ENCODE data around the gene TAAR9.
A peak's percentile ranks its signal among the peaks of the same experiment; 100 is the strongest.
"Not testable (repeated sequence)": the region's sequence is repeated elsewhere in the genome, so short reads cannot be mapped to it uniquely, and the experiment has no call there.

Gene TAAR9

DNA sequence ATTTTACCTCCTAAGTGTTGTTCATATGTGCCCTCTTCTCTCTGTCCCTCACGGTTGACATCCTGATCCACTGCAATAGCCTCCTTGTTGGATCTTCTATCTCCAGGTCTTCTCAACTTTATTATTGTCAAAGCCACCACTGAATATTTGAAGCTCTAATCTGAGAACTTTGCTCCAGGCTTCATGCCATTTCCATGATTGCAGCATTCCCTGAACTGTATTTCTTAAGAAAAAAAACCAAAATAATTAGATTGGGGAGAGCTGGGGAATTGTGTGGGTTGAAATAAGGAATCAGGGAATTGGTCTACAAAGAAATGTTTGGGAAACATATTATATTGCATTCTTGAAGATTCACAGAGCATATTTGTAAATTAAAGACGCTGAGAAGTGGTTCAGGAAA, 22.7 kb upstream of the TAAR9 start:
- no peak for DNase-seq

DNA sequence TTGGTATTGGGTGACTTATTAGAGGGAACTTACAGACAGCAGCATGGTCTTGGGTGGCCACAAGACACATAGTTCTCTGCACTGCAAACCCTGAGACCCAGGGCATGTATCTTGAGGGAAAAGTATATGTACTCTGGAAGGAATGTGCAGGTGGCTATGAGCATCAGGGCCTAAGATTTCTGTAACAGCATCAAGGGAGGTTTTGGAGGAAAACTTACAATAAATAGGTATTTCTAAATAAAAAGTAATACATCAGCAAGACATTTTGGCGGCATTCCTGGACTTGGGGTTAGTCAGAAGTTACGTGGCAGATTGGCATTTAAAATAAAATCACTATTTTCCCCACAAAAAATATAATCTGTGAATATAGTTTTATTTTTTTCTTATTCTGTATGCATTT, 17.1 kb upstream of the TAAR9 start:
- DNase-seq: no peak

DNA sequence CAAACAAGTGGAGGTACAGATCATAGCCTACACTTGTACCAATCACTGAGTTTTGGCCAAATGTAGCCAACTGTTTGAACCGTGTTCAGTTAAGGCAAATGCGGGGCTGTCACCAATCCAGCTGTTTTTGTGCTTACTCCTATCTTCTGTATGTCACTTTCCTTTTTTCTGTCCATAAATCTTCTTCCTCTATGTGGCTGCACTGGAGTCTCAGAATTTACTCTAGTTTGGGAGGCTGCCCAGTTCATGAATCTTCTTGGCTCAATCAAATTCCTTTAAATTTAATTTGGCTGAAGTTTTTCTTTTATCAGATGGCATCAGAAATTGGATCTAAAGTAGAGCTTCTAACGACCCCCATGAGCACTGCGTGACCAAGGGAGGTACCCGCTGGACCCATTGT, 13.4 kb upstream of the TAAR9 start:
- no peak for DNase-seq

DNA sequence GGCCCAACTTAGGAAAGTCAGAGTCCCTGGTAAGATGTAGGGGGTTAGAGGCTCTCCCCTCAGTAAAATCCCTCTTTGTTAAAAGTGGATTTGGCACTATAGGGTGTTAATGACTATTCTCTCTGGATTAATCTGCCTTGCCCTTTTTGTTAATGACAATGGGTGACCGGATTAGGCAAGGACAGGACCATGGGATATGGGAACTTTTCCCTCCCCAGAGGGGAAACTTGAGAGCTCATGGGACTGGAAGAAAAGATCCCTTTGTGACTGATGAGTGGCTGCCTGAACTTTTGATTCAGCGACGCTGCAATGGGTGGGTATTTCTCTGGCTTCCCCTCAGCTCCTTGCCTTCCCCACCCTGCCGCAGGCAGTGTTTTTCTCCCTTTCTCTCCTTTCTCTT, 12.2 kb upstream of the TAAR9 start:
- DNase-seq: no peak

DNA sequence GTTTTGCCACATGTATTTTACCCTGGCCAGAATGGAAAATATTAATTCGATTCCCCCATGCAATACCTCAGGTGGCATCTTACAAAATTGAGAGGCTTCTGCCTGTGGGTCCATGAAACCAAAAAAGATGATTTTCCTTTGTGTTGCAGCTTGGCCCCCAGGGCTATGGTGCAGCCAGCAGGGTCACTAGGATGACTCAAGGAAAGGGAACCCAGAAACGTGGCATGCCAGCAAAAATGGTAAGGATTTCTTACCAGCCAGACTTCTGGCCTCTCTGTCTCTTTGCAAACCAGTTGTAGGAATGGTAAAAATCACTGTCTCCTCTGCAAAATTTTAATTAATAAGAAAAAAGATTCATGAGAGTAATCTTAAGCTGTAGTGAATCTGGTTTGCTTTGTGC, 11.6 kb upstream of the TAAR9 start:
- no peak for DNase-seq

DNA sequence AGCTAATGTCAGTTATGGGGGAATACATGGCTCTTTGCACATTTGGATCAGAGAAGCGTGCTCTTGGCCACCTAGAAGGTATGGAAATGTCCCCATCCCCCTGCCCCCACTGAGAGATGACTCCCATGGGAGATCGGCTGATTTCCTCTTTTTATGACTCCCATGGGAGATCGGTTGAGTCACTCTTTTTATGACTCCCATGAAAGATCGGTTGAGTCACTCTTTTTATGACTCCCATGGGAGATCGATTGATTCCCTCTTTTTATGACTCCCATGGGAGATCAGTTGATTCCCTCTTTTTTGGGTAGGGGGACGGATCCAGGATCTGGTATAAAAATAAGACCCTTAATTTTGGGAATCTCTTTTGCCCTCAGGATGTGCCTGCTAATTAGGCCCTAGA, 10.3 kb upstream of the TAAR9 start:
- DNase-seq: no peak

DNA sequence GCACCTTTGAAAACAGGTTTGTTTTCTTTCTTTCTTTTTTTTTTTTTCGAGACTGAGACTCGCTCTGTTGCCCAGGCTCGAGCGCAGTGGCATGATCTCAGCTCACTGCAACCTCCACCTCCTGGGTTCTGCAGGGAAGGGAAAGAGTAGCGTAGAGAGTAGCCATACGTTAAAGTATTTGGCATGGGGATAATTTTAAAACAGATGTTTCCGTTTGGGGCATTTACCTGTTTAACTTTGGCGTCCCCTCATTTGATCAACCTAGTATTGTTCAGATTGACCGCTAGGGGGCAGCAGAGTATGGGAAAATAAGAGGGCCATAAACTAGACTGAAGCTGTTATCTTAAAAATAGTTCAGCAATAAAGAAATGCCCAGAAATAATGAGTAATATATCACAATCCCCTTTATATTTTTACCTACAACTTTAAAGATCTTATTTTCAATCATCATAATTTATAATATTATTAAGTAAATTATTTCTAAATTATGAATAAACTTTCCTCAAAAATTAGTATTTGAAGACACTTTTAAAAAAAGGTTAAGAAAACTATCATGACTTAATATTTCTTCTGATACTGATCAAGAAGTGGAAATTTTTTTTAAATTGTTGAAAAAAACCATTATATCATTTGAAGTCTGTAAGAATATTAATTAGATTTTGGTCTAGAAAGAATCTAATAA, 7.6 kb upstream of the TAAR9 start:
- DNase-seq: peak; percentile 60

DNA sequence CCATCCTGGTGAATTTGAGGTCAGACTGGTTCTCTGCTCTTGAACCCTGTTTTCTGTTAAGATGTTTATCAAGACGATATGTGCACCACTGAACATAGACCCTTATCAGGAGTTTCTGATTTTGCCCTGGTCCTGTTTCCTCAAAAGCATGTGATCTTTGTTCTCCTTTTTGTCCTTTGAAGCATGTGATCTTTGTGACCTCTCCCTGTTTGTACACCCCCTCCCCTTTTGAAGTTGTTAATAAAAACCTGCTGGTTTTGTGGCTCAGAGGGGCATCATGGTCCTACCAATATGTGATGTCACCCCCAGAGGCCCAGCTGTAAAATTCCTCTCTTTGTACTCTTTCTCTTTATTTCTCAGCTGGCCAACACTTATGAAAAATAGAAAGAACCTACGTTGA, 3.5 kb upstream of the TAAR9 start:
- not testable (repeated sequence) for DNase-seq

DNA sequence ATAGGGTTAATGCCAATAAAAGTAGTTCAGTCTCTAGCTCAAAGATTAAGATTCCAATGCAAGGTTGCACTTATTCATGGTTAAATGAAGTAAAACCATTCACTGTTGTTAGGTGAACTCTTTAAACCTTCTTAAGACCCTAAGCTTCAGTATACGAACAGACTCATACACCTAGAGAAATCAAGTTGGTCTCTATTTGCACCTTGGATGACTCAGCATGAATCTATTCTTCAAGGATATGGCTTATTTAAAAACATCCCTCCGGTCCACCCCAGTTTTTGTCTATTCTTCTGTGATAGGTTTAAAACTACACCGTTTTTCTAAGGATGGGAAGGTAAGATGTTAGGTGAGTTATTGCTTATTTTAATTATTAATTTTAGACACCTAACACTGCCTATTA, 932 bp upstream of the TAAR9 start:
- no peak for DNase-seq

DNA sequence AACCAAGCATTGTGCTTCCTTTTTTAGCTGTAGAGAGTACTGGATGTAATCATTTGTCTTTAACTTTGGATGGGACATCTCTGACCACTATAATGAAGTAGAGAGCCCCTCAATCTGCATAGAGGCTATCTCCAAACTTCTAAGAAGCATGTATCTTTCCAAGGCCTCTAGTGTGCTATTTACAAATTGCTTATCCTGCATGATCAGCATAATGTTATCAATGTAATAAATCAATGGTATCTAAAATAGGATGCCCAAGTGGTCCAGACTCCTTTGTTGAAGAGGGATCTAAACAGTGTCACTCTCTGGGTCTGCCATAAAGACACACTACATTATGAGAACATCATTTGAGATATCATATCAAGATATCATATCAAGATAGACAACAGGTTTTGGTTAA, 6.7 kb downstream of the TAAR9 start:
- DNase-seq: no peak

DNA sequence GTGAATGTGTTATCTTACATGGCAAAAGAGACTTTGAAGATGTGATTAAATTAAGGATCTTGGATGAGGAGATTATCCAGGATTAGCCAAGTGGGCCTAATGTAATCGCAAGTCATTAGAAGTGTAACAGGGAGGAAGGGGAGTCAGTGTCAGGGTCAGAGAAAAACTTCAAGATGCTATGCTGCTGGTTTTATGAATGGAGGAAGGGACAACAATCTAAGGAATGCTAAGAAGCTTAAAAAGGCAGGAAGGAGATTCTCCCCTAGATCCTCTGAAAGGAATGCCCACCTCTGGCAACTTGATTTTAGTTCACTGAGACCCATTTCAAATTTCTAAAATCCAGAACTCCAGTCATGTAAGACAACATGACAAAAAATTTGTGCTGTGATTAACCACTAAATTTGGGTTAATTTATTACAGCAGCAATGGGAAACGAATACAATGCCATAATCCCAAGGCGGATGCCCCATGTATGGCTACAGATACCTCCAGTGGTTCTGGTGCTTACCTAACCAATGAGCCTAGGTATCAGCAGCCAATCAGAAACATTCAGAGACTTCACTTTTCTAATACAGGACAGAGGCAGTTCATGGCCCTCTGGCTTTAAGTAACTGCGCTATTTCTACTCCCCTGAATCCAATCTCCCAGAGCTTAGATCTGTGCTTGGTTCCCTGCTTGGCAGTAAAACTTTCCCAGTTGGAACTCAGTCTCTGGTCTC, 10.8 kb downstream of the TAAR9 start:
- DNase-seq: no peak

DNA sequence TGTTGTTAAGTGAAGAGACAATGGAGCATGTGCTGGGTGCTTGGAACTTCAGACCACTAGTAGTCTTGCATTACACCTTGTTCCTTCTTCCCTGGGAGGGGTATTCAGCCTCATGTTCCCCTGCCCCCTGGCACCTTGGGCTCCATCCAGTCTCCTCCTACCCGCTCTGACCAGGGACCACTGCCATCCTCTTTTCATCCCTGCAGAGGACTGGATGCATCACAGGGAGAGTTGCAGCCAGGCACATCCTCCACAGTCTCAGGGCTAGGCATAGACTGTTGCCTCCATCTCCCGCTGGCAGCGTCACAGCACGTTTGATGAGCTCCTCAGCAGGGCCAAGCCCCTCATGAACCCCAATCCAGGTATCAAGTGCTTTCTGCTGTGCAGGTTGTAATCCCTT, 13.1 kb downstream of the TAAR9 start:
- no peak for DNase-seq

DNA sequence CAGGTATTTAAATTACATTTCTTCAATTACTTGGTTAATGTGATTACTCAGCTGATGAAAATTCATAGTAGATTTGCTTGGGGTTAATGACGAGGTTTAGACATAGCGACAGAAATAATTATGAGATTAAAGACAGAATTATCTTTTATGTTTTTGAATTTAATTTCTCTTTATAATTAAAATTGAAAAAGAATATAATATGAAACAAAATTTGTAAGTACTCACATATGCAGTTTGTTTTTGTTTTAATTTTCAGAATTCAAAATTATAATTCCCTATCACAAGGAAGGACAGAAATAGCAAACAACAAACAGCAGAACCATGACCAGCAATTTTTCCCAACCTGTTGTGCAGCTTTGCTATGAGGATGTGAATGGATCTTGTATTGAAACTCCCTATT, 14.3 kb downstream of the TAAR9 start, which contains the start of gene TAAR8:
TSS of gene TAAR8 (plus strand) at position 301 of the 400 bp plus-strand sequence. CDS start at position 322, 21 bp downstream.
- no peak for DNase-seq

DNA sequence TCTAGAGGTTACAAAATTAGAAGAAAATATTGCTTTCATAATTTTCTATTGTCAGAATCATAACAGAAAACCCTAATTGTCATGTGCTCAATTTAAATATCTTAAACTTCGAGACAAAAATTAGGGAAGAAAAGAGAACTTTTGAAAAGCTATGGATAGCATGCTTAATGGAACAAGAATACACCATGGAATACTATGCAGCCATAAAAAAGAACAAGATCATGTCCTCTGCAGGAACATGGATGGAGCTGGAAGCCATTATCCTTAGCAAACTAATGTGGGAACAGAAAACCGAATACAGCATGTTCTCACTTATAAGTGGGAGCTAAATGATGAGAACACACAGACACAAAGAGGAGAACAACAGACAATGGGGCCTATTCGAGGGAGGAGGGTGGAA, 22.0 kb downstream of the TAAR9 start:
- not testable (repeated sequence) for DNase-seq

DNA sequence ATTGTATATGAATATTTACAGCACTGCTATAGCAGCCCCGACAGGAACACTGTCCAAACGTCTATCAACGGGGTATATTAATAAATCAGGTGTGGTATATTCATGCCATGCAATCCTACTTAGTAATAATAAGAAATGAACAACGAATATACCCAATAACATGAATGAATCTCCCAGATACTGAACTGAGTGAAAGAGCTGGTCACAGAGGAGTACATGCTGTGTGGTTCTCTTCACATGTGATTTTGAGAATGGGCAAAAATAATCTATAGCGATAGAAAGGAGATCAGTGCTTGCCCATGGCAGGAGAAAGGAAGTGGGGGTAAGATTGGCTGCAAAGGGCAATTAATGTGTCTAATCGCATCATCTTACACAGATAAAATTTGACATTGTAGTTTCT, 28.3 kb downstream of the TAAR9 start:
- DNase-seq: no peak

DNA sequence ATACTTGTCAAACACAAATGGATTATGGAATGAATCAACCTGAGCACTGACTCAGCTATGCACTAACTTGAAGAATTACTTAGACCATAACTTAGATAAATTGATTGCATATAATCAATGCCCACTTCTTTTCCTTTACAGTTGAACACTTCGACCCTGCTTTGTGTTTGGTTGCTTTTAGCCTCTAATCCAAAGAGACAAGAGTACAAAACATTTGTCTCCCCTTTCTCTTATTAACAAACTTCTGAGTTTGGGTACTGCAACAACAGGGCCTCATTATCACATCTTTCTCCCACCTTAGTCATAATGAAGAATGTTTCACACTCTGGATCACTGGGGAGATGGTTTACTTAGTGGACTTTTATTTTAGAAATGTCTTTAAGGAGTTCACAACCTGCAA, 29.5 kb downstream of the TAAR9 start:
- no peak for DNase-seq

DNA sequence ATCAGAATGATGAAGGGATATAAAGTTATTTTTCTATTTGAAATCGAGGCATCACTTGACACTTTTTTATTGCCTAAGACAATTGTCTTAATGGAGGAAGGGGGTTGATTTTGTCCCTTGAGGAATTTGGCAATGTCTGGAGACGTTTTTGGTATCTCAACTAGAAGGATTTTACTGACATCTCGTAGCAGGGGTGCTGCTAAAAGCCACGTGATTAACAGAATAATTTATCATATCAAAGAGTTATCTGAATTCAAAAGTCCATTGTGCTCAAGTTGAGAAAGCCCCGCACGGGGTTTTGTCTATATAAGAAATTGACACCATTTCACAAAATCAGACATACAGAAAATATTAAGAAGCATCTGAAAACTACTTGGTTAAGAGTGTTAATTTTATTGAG, 30.5 kb downstream of the TAAR9 start:
- no peak for DNase-seq

DNA sequence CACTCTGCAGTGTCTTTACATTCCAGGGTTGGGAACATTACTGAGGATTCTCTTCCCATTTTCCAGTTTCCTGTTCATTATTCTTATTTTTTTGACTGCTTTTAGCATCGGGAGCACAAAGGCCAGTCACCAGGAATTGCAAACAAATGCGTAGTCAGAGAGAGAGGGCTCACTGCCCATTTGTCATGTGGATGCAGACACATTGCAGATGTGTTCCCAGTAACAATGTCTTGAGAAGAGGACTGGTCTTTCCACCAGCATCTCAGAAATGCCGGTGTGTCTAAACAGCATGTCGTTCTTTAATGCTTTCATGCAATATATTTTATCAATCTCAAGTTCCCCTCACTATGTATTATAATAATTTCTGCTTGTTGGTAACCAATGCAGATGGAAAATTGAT, 31.1 kb downstream of the TAAR9 start:
- no peak for DNase-seq

DNA sequence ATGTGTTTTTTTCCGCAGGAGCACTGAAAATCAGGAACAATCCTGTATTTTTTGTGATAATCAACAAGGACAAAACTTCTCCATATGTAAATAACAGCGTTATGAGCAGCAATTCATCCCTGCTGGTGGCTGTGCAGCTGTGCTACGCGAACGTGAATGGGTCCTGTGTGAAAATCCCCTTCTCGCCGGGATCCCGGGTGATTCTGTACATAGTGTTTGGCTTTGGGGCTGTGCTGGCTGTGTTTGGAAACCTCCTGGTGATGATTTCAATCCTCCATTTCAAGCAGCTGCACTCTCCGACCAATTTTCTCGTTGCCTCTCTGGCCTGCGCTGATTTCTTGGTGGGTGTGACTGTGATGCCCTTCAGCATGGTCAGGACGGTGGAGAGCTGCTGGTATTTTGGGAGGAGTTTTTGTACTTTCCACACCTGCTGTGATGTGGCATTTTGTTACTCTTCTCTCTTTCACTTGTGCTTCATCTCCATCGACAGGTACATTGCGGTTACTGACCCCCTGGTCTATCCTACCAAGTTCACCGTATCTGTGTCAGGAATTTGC, 32.2 kb downstream of the TAAR9 start, which contains the start of gene TAAR6:
TSS of gene TAAR6 (plus strand) at position 102 of the 557 bp plus-strand sequence. CDS start at position 102, 0 bp downstream.
- DNase-seq: no peak

DNA sequence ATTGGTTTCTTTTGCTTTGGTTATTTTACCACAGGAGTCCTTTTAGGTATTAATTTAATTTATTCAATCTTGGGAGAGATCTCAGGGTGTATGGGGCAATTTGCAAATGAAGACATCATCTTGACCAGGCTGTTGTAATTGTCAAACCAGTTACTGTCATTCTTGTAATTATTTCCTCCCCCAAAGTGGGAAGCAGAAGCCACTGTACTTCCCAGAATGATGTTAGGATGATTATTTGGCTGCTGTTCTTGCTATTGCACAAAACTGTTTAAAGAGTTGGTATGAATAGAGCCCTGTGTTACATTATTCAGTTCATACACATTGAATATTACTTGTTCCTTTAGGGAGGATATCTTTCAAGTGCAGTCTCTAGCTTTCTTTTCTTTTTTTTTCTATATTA, 33.7 kb downstream of the TAAR9 start:
- DNase-seq: no peak

DNA sequence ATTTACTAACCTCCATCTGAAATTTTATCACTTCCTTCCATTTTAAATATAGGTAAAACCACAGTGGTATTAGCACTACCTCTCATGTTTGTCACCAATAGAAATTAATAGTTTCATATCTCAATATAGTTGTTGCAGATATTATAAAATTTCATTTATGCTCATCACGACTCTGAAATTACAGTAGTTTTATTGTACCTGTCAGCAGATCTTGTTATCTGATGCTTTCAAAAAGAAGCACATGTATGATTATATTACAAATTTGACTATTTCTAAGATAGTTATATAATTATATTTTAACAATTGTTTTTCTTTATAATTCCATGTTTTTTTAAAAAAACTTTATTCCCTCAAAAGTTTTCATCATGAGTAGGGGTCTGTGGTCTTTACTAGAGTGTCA, 46.6 kb downstream of the TAAR9 start:
- no peak for DNase-seq

DNA sequence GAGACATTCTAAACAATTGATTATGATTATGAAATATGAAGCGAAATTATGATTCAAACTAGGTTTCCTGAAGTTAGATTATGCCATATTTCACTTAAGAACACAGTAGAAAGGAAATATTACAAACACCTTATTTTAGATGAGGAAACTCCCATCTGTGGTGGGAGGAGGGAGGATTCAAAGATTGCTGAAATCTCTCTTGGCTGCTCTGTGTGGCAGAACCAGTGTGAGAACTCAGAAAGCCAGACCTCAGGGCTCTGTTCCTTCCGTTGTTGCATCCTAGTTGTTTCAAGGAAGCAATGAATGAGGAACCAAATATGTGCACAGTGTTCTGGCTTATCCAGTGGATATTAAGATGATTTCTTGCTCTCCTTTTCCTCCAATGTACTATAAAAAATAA, 49.3 kb downstream of the TAAR9 start:
- DNase-seq: no peak
